Loucy (cell line): Measurements from ENCODE around the gene LIN28B.
"Not testable (repeated sequence)": the region's sequence is repeated elsewhere in the genome, so short reads cannot be mapped to it uniquely, and the experiment has no call there.

ENCODE experiments used
- H2AFZ ChIP-seq: fragments of 200-600 bp; sonication (generic); 2 replicates; pipeline ENCODE4 v1.6.0; 2016; ENCODE audit warnings: antibody characterized with exemption, mild to moderate bottlenecking, low read length, moderate library complexity
- H3F3A ChIP-seq: fragments of 200-600 bp; 2 replicates; pipeline ENCODE4 v1.6.0; 2016; ENCODE audit warnings: antibody characterized with exemption, low read depth, mild to moderate bottlenecking
- H3K27me3 ChIP-seq: fragments of 200-600 bp; sonication (generic); 2 replicates; pipeline ENCODE4 v1.6.1; 2014; ENCODE audit warnings: low read length, mild to moderate bottlenecking; ENCODE audit not compliant: insufficient read depth, poor library complexity, severe bottlenecking
- H3K36me3 ChIP-seq: fragments of 200-600 bp; sonication (generic); 2 replicates; pipeline ENCODE4 v1.6.1; 2016; ENCODE audit warnings: low read length; ENCODE audit not compliant: insufficient read depth
- H3K4me1 ChIP-seq: fragments of 200-600 bp; sonication (generic); 2 replicates; pipeline ENCODE4 v1.5.1; 2014; ENCODE audit warnings: low read length, mild to moderate bottlenecking; ENCODE audit not compliant: insufficient read depth, poor library complexity, severe bottlenecking
- H3K4me2 ChIP-seq: fragments of 200-600 bp; sonication (generic); 2 replicates; pipeline ENCODE4 v1.6.0; 2014; ENCODE audit warnings: antibody characterized with exemption, low read length, low read depth, mild to moderate bottlenecking; ENCODE audit not compliant: poor library complexity, severe bottlenecking
- H3K4me3 ChIP-seq: fragments of 200-600 bp; sonication (generic); 2 replicates; pipeline ENCODE4 v1.5.1; 2014; ENCODE audit warnings: low read length, mild to moderate bottlenecking, mixed read lengths; ENCODE audit not compliant: poor library complexity, severe bottlenecking
- H3K79me2 ChIP-seq: fragments of 200-600 bp; sonication (generic); 2 replicates; pipeline ENCODE4 v1.6.1; 2014; ENCODE audit warnings: low read length; ENCODE audit not compliant: insufficient read depth
- H3K9ac ChIP-seq: fragments of 200-600 bp; sonication (generic); 2 replicates; pipeline ENCODE4 v1.6.0; 2014; ENCODE audit warnings: mild to moderate bottlenecking, low read depth, low read length, moderate library complexity; ENCODE audit not compliant: poor library complexity, severe bottlenecking
- H3K9me2 ChIP-seq: fragments of 200-600 bp; sonication (generic); replicated peaks from 2 replicates; pipeline ENCODE4 v1.6.1; 2016; ENCODE audit warnings: low read depth, low read length, mixed read lengths
- H3K9me3 ChIP-seq: fragments of 200-600 bp; sonication (generic); 2 replicates; pipeline ENCODE4 v1.6.1; 2014; ENCODE audit warnings: mild to moderate bottlenecking, antibody characterized with exemption, low read length, low read depth; ENCODE audit not compliant: insufficient read depth
- H4K20me1 ChIP-seq: fragments of 200-600 bp; sonication (generic); 2 replicates; pipeline ENCODE4 v1.6.0; 2014; ENCODE audit warnings: antibody characterized with exemption, low read length, mild to moderate bottlenecking; ENCODE audit not compliant: insufficient read depth, poor library complexity, severe bottlenecking
- CTCF ChIP-seq: fragments of 200-600 bp; sonication (generic); conservative IDR thresholded peaks from 2 replicates; pipeline ENCODE4 v1.5.1; 2014; ENCODE audit warnings: mild to moderate bottlenecking, antibody characterized with exemption, low read length
- EZH2phosphoT487 ChIP-seq: fragments of 200-600 bp; IDR thresholded peaks from 2 replicates; pipeline ENCODE4 v1.6.1; 2018; ENCODE audit warnings: antibody characterized with exemption, mild to moderate bottlenecking, moderate library complexity, borderline replicate concordance

Gene LIN28B

GRCh38 chr6:104986625-104987024 is 29.7 kb downstream of the LIN28B start:
- H3K27me3 ChIP-seq = no peaks in the 10 kb centered on the region
- H4K20me1 ChIP-seq = no peaks in the 10 kb centered on the region
- no peak overlapping the region for H3K4me2 ChIP-seq
- no peaks in the 10 kb centered on the region for H3K9me3 ChIP-seq
- no peak overlapping the region for H2AFZ ChIP-seq
- no peaks in the 10 kb centered on the region for H3K36me3 ChIP-seq
- TF ChIP-seq EZH2phosphoT487 = no peak
- TF ChIP-seq CTCF = no peak
- no peak overlapping the region for H3K9ac ChIP-seq
- no peaks in the 10 kb centered on the region for H3F3A ChIP-seq
- no peak overlapping the region for H3K4me3 ChIP-seq
- no peaks in the 10 kb centered on the region for H3K9me2 ChIP-seq
- H3K4me1 ChIP-seq = no peaks in the 10 kb centered on the region
- peaks cover 7% of the 10 kb centered on the region for H3K79me2 ChIP-seq

- Histone ChIP-seq H3K4me1 (no peaks in the 10 kb centered on the region), H3K4me2 (no peak overlapping the region), H3F3A (no peaks in the 10 kb centered on the region), H3K79me2 (peaks cover 7% of the 10 kb centered on the region), H3K9me3 (no peaks in the 10 kb centered on the region), H2AFZ (no peak overlapping the region), H3K27me3 (no peaks in the 10 kb centered on the region), H3K4me3 (no peak overlapping the region), H3K9ac (no peak overlapping the region), H3K36me3 (no peaks in the 10 kb centered on the region), H4K20me1 (no peaks in the 10 kb centered on the region), H3K9me2 (no peaks in the 10 kb centered on the region)
- TF ChIP-seq EZH2phosphoT487 = no peak
- TF ChIP-seq CTCF = no peak
Observed at GRCh38 chr6:104987218-104987617, 30.3 kb downstream of the LIN28B start.

- Histone ChIP-seq H3K4me2 (no peak overlapping the region), H3K9me3 (no peaks in the 10 kb centered on the region), H3K4me1 (no peaks in the 10 kb centered on the region), H3F3A (no peaks in the 10 kb centered on the region), H3K9me2 (no peaks in the 10 kb centered on the region), H3K36me3 (no peaks in the 10 kb centered on the region), H3K9ac (no peak overlapping the region), H2AFZ (no peak overlapping the region), H4K20me1 (no peaks in the 10 kb centered on the region), H3K79me2 (peaks cover 16% of the 10 kb centered on the region), H3K4me3 (no peak overlapping the region), H3K27me3 (no peaks in the 10 kb centered on the region)
- TF ChIP-seq CTCF (no peak), EZH2phosphoT487 (no peak)
Observed at GRCh38 chr6:104990085-104990484, 33.2 kb downstream of the LIN28B start.

GRCh38 chr6:104991062-104991461 is 34.2 kb downstream of the LIN28B start:
- not testable (repeated sequence) for H3K36me3 ChIP-seq, H3F3A ChIP-seq, H3K4me3 ChIP-seq, H3K9me3 ChIP-seq, H3K4me2 ChIP-seq, H2AFZ ChIP-seq, H3K9me2 ChIP-seq, H3K9ac ChIP-seq, H3K4me1 ChIP-seq, H4K20me1 ChIP-seq, H3K27me3 ChIP-seq
- peaks cover 12% of the 10 kb centered on the region for H3K79me2 ChIP-seq

GRCh38 chr6:104993576-104993975 is 36.7 kb downstream of the LIN28B start:
- not testable (repeated sequence) for H3K27me3 ChIP-seq, H4K20me1 ChIP-seq, H3K9ac ChIP-seq, H2AFZ ChIP-seq, H3K9me3 ChIP-seq, H3F3A ChIP-seq, H3K36me3 ChIP-seq, H3K4me2 ChIP-seq, H3K4me1 ChIP-seq, H3K9me2 ChIP-seq, H3K4me3 ChIP-seq
- H3K79me2 ChIP-seq = peaks cover 16% of the 10 kb centered on the region
